GM19023 (cell line): ENCODE data around the gene SLC18A3.

Source experiments
- ATAC-seq: cut with Tn5 transposase; IDR thresholded peaks from one replicate; pipeline ENCODE4 v1.9.1; 2021; ENCODE audit warnings: mild to moderate bottlenecking, moderate library complexity; ENCODE audit not compliant: unreplicated experiment

The SLC18A3 gene

GRCh38 chr10:49611166-49611815 is 1.2 kb downstream of the SLC18A3 start:
- no peak for ATAC-seq

- no peak for ATAC-seq
Observed at GRCh38 chr10:49611816-49612512, 1.9 kb downstream of the SLC18A3 start.

DNA sequence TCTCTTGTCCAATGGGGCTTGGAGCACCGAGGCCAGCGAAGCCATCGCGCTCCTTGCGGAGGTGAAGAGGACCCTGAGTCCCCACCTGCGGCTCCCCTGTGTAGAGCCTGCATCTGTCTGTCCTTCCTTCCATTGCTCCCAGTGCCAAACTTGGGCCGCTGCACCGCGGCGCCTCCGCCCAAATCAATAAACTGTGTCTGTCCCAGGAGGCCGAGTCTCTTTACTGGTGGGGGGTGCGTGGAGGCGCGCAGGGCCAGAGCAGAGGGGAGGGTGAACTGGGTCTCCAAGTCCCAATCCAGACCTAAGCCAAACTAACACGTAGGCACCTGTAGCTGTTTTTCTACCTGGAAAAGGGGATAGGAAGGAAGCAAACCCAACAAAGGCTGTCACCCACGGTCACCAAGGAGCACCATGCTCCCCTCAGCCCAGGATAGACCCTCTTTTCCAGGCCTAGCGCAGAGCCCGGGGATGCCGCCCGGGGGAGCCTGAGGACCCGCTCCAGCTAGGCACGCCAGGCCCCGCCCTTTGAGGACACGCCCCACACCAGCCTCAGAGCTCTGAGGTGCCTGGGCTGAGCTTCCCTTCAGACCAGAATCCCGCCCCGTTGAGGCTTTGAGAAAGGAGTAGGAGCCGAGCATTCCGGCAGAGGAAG is 2.5 kb downstream of the SLC18A3 start:
- ATAC-seq, result no peak

- no peak for ATAC-seq
Observed at GRCh38 chr10:49613165-49613881, 3.2 kb downstream of the SLC18A3 start.

GRCh38 chr10:49613882-49614241 is 3.8 kb downstream of the SLC18A3 start, which contains the start of gene CHAT:
Gene CHAT (plus strand): TSS chr10:49614037. CDS start chr10:49614190, 153 bp downstream.
- no peak for ATAC-seq

DNA sequence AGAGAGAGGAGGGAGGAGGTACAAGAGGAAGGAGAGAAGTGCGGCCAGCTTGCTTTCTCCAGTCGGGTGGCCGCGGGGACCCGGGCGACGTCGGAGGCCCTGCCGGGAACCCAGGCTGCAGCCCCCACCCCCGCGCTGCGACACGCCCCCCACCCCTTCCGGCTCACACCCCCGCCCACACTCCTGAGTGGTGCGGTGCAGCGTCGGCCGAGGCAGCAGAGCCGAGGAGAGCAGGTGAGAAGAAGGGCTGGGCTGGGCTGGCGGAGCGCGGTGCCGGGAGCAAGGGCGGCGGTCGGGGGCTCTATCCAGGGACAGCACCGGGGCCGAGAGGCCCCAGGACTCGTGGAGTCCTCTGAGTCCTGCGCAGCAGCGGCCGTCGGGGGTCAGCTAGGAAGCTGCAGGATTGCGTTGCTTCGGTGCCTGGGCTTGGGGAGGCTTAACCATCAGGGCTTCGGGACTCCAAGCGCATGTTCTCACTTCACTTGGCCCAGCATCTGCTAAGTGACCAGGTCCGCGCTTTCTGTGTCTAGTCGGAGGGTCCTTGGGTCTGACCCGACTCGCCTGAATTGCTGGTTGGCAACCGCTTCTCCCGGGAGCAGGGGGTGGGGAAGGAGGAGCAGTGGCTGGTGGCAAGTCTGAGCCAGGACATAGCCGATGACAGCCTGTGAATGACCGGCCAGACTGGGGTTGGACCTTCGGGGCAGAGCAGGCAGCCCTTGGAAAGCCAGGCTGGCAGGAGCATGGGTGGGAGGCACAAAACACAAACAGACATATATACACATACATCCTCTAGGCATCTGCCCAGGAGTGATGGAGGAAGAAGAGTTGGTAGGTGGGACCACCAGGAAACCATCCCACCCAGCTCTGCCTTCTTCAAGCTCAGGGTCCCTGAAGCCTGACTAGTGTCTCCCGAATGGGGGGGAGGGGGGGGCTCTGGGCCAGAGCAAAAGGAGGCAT is 4.4 kb downstream of the SLC18A3 start:
- no peak for ATAC-seq

- no peak for ATAC-seq
Observed at GRCh38 chr10:49615213-49615612, 5.1 kb downstream of the SLC18A3 start.

DNA sequence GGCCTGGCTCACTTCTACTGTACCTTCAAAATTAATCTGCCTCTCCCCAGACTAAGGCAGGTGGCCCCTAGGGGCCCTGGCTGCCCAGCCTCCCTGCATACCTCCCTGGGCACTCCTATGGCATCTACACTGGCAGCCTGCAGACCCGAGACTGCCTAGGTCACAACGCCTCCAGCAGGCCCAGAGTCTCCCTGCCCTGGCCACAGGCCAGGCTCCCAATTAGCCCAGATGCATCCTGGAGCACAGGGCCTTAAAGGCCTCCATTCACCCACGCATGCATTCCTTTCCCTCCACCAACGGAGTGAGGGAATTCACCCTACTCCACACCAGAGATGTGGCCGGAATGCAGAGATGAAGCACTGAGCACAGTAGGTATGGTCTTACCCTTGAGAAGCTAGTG is 5.6 kb downstream of the SLC18A3 start:
- no peak for ATAC-seq

- ATAC-seq, result no peak
Observed at GRCh38 chr10:49616421-49617101, 6.5 kb downstream of the SLC18A3 start.

GRCh38 chr10:49617121-49618020 is 7.3 kb downstream of the SLC18A3 start:
- ATAC-seq, result no peak

DNA sequence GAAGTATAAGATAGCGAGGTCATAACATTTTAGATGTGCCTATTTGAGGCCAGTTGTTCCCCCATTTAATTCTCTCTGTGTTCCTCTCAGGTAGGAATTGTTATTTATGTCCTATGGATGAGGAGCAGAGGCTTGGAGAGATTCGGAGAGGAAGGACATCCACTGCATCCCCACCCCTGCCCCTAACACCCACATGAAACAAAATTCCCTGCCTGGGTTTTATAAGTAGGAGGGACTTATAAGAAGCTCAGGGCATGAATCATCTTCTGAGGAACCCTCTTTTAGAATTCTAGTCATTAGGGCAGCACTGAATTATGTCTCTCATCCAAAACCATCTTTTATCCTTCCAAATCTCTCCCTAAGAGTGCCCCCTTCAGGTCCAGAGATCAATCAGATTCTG is 8.7 kb downstream of the SLC18A3 start:
- ATAC-seq, result no peak

DNA sequence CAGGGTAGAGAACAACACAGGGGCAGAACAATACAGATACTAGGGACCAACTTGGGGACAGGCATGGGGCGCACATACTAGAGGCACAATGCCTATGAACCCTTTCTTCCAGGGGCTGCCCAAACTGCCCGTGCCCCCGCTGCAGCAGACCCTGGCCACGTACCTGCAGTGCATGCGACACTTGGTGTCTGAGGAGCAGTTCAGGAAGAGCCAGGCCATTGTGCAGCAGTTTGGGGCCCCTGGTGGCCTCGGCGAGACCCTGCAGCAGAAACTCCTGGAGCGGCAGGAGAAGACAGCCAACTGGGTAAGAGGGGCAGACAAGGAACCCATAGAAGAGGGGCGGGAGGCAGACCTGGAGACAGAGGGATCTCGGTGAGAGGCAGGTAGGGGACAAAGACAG is 9.5 kb downstream of the SLC18A3 start:
- ATAC-seq, result no peak

DNA sequence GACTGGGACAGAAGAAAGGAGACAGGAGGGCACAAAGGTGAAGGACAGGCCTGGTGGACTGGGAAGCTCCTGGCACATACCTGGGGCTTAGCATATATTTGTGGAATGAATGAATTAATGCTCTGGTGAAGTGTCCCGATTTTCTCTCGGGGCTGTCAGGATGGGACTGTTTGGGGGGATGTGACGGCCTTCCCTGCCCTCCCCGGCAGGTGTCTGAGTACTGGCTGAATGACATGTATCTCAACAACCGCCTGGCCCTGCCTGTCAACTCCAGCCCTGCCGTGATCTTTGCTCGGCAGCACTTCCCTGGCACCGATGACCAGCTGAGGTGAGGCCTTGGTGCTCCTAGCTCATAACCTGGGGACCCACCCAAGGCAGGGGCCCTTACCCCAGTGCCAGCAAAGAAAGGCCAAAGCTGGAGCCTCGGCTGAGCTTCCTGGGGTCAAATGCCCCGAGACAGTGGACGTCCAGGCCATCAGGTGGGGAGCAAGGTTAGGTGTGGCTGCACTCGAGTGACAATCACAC is 10.2 kb downstream of the SLC18A3 start:
- no peak for ATAC-seq

GRCh38 chr10:49620841-49621378 is 10.8 kb downstream of the SLC18A3 start:
- ATAC-seq, result no peak

DNA sequence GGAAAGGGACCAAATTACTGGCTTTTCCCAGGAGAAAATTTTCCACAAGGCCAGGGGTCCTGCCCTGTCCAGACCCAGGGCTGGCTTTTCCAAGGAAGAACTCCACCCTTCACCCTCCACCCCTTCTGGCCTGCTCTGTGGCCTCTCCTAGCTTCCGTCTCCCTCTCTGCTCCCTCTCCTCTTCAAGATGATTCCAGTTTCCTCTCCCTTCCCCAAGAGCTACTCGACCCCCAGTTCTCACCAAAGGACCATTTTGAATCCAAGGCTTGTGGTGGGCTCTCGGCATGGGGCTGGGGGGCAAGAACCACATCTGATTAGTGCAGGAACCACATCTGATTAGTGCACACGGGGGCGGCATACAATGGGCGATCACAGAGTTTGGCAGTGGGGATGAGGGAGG is 11.5 kb downstream of the SLC18A3 start:
- no peak for ATAC-seq

DNA sequence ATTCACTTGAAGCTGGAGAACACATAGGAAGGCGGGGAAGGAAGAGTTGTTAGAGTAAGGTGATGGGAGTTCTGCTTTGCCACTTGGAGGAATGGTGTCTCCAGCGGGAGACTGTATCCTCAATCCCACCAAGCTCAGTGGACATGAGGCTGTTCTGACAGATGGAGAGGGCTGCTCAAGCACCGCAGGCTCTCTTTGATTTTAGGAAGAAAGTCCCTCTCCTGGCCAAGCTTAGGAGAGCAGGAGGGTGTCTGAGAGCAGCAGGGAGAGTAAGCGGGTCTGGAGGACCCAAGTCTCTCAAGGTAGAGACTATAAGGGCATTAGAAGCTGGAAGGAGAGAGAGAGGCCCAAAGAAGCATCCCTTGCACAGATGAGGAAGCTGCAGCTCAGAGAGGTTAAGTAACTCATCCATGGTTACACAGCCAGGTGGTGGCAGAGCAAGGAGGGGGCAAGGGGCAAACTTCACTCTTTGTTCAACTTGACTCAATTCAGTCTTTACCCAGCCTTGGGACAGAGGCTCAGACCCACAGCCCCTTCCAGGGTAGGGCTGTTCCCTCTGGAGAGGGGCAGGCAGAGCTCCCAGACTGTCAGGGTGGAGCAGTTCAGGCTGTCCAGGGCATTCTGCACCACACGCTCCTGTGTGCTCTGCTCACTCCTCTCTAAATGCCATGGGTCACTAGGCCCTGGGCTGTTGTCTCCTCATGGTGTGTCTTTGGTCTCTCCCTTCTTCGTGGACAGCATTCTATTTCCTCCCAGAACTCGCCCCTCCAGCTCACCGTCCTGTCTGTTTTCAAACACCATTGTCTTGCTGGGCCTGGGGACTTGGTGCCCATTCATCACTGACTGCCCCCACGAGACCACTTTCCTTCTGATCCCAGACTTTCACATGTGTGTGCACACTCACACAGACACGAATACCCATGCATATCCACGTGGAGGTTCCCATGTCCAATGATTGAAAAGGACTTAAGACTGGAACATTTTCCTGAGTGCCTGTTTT is 12.6 kb downstream of the SLC18A3 start:
- ATAC-seq, result no peak

DNA sequence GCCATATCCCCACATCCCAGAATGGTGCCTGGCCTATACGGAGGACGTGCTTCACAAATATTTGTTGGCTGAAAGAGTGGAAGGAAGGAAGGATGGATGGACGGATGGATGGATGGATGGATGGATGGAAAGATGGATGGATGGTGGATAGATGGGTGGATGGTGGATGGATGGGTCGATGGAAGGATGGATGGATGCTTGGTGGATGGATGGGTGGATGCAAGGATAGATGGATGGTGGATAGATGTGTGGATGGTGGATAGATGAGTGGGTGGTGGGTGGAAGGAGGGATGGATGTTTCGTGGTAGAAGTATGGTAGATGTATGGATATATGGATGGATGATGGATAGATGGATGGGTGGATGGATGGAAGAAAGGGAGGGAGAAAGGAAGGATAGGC is 14.5 kb downstream of the SLC18A3 start:
- no peak for ATAC-seq
